ENCODE data around the gene SLC4A9. TPM values are rescaled to one million over a fixed set of nuclear protein-coding genes. Genes with fewer than 3 reads are reported as not detected.

The SLC4A9 gene
- total and polyA plus RNA-seq, 2 donors (not counting 3 experiments of a cell fraction or from before 2014, with no cell fraction given) = not detected

DNA sequence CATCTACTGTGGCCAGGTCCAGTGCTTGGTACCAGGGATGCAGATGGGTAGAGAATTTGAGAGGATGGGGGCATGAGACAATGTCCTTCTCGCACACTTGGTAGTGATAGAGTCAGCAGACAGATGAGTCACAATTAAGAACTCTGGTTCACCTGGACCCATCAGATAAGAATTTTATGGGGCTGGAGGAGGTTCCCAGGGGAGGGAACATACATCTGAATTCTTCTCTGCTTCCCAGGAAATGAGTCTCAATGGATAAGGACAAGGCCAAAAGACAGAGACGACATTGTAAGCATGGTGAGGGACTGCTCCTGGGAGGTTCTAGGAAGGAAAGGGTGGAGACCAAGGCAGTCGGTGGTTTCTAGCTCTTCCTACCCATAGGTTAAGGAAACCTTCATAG lies 5.3 kb downstream of the SLC4A9 start:
- Histone ChIP-seq H3K4me1 (ENCODE audit: control insufficient read depth, extremely low read depth, insufficient read depth, low read length) (peaks cover 3% of the 10 kb centered on the region), H3K4me2 (ENCODE audit: insufficient read depth, low read length) (no peak overlapping the region), H3K27ac (ENCODE audit: insufficient read depth, low read depth, low read length) (no peak overlapping the region), H4K20me1 (replicated peaks; ENCODE audit: control insufficient read depth, extremely low read depth, insufficient read depth, low read length) (no peaks in the 10 kb centered on the region), H3K27me3 (ENCODE audit: control insufficient read depth in 2 of 2, insufficient read depth in 2 of 2, low read length in 2 of 2) (no peaks in the 10 kb centered on the region), H3K9me3 (replicated peaks; ENCODE audit: control insufficient read depth, insufficient read depth, low read length) (no peaks in the 10 kb centered on the region), H3K9ac (replicated peaks; ENCODE audit: extremely low read depth, insufficient read depth, low read length) (no peak overlapping the region), H3K36me3 (ENCODE audit: control insufficient read depth in 2 of 2, extremely low read depth in 1 of 2, insufficient read depth in 2 of 2, low read length in 2 of 2) (no peaks in the 10 kb centered on the region), H3K4me3 (replicated peaks in 1 of 3; ENCODE audit: insufficient read depth in 1 of 3, low read depth in 1 of 3, low read length in 3 of 3) (no peak overlapping the region), H3K79me2 (ENCODE audit: control insufficient read depth, insufficient read depth, low read length) (no peaks in the 10 kb centered on the region), H3K9me1 (replicated peaks; ENCODE audit: control insufficient read depth, extremely low read depth, insufficient read depth, low read length) (no peaks in the 10 kb centered on the region), H2AFZ (ENCODE audit: low read depth, low read length) (no peak overlapping the region)
- no peak for FAIRE-seq
- DNase-seq (ENCODE audit: low read depth, low spot score) = no peak
- TF ChIP-seq MYC (IDR thresholded peaks at IDR 0.05; ENCODE audit: low read depth, low read length) (no peak), JUN (IDR thresholded peaks at IDR 0.05; ENCODE audit: borderline replicate concordance, insufficient read depth, insufficient read length, low read depth) (no peak), EZH2 (IDR thresholded peaks at IDR 0.05; ENCODE audit: borderline replicate concordance, low read depth, low read length, severe bottlenecking) (no peak), POLR2A (IDR thresholded peaks at IDR 0.05; ENCODE audit: low read depth, low read length) (no peak), GATA2 (IDR thresholded peaks at IDR 0.05; ENCODE audit: insufficient read depth, insufficient read length, low read depth, low read length) (no peak), FOS (IDR thresholded peaks at IDR 0.05; ENCODE audit: borderline replicate concordance, insufficient read depth, low read length) (no peak), POLR2AphosphoS5 (IDR thresholded peaks at IDR 0.05; ENCODE audit: insufficient read depth, low read depth, low read length) (no peak)
- TF ChIP-seq, protein P1, sequence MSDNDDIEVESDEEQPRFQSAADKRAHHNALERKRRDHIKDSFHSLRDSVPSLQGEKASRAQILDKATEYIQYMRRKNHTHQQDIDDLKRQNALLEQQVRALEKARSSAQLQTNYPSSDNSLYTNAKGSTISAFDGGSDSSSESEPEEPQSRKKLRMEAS (IDR thresholded peaks at IDR 0.05; ENCODE audit: insufficient read depth, insufficient read length) = no peak
- TF ChIP-seq, protein P2, sequence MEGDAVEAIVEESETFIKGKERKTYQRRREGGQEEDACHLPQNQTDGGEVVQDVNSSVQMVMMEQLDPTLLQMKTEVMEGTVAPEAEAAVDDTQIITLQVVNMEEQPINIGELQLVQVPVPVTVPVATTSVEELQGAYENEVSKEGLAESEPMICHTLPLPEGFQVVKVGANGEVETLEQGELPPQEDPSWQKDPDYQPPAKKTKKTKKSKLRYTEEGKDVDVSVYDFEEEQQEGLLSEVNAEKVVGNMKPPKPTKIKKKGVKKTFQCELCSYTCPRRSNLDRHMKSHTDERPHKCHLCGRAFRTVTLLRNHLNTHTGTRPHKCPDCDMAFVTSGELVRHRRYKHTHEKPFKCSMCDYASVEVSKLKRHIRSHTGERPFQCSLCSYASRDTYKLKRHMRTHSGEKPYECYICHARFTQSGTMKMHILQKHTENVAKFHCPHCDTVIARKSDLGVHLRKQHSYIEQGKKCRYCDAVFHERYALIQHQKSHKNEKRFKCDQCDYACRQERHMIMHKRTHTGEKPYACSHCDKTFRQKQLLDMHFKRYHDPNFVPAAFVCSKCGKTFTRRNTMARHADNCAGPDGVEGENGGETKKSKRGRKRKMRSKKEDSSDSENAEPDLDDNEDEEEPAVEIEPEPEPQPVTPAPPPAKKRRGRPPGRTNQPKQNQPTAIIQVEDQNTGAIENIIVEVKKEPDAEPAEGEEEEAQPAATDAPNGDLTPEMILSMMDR (IDR thresholded peaks at IDR 0.05; ENCODE audit: extremely low read depth in 1 of 2, insufficient read depth in 1 of 2, low read depth in 1 of 2, low read length in 2 of 2) = no peak
- no TSS peak for BruUV-seq (replicated peaks)
- CTCF ChIA-PET = interaction anchor here (0.6 to 4.1 kb wide), 4 partner anchors 8 to 355 kb away, joined by 3 to 64 read pairs (median 29); no protein-coding TSS in a partner anchor
- POLR2A ChIA-PET = no interaction called here
- dilution Hi-C loops (cut with MboI; ENCODE audit: extremely low pct_ligation_motif_present, low sequenced_read_pairs) = no loop called here
- intact Hi-C loops (cut with micrococcal nuclease) = no loop called here
